H1 (cell line): ENCODE results near the gene PLSCR5. TPM values are rescaled to one million over a fixed set of nuclear protein-coding genes. Genes with fewer than 3 reads are reported as not detected.

Experiments used
- CTCF ChIA-PET: fragments of 300-600 bp; sonication (Branson Sonifier 250); formaldehyde crosslinking; loops from one replicate; lab custom pipeline; 2021; ENCODE audit not compliant: partially characterized antibody; lab: Charles Lee
- POLR2A ChIA-PET: fragments of 300-600 bp; sonication (Branson Sonifier 250); formaldehyde crosslinking; loops from one replicate; lab custom pipeline; 2021; ENCODE audit warnings: inconsistent platforms; ENCODE audit not compliant: partially characterized antibody; lab: Charles Lee
- DNase-seq, 2 experiments: peaks; one replicate each; pipeline versions ENCODE4 v3.0.0 to v3.0.0-alpha.2; 2010 to 2022; ENCODE audit warnings: low spot score in 2 of 2, low read depth in 1 of 2, mixed read lengths in 1 of 2
- FAIRE-seq: peaks from 2 replicates; lab custom pipeline; 2011; peaks lifted over from hg19 to GRCh38; lab: Jason Lieb, UNC
- H2AFZ ChIP-seq: 2 replicates; pipeline ENCODE4 v1.8.1; 2012; ENCODE audit warnings: low read length, inconsistent platforms
- H2AK5ac ChIP-seq: 2 replicates; pipeline ENCODE4 v1.6.1; 2013; ENCODE audit warnings: low read depth, low read length
- H2BK120ac ChIP-seq: replicated peaks from 2 replicates; pipeline ENCODE3; 2013; ENCODE audit warnings: low read depth, low read length, inconsistent platforms
- H2BK12ac ChIP-seq: 2 replicates; pipeline ENCODE4 v1.6.1; 2013; ENCODE audit warnings: low read depth, low read length
- H2BK15ac ChIP-seq: 2 replicates; pipeline ENCODE4 v1.6.1; 2013; ENCODE audit warnings: low read length
- H2BK20ac ChIP-seq: 2 replicates; pipeline ENCODE4 v1.6.1; 2013; ENCODE audit warnings: low read length
- H2BK5ac ChIP-seq: 2 replicates; pipeline ENCODE4 v1.6.1; 2013; ENCODE audit warnings: low read depth, low read length
- H3K14ac ChIP-seq: 2 replicates; pipeline ENCODE4 v1.6.1; 2013; ENCODE audit warnings: inconsistent platforms; ENCODE audit not compliant: insufficient read length
- H3K18ac ChIP-seq: 2 replicates; pipeline ENCODE4 v1.6.1; 2013; ENCODE audit warnings: low read length; ENCODE audit errors: extremely low read depth
- H3K23ac ChIP-seq: 2 replicates; pipeline ENCODE4 v1.6.1; 2013; ENCODE audit warnings: inconsistent platforms; ENCODE audit not compliant: insufficient read length
- H3K23me2 ChIP-seq: 2 replicates; pipeline ENCODE4 v1.6.1; 2013; ENCODE audit warnings: low read depth, low read length
- H3K27ac ChIP-seq: 2 replicates; pipeline ENCODE4 v1.6.1; 2011; ENCODE audit warnings: low read depth, low read length, inconsistent platforms
- H3K27me3 ChIP-seq, 4 experiments: replicated peaks in 1 of 4; 1 replicate in 1 of 4; 2 replicates in 3 of 4; pipeline versions ENCODE4 v1.6.1 to v1.8.1; 2011 to 2013; ENCODE audit warnings: low read length in 3 of 4, mild to moderate bottlenecking in 3 of 4, inconsistent platforms in 2 of 4, mixed read lengths in 2 of 4, moderate library complexity in 1 of 4; ENCODE audit not compliant: control insufficient read depth in 3 of 4, insufficient read depth in 3 of 4; ENCODE audit errors: extremely low read depth in 1 of 4
- H3K36me3 ChIP-seq, 4 experiments: 2 replicates each; pipeline versions ENCODE4 v1.6.1 to v1.8.1; 2011 to 2013; ENCODE audit warnings: mild to moderate bottlenecking in 4 of 4, low read length in 3 of 4, moderate library complexity in 2 of 4, control low read depth in 1 of 4, inconsistent platforms in 1 of 4; ENCODE audit not compliant: insufficient read depth in 4 of 4, control insufficient read depth in 2 of 4
- H3K4ac ChIP-seq: replicated peaks from 2 replicates; pipeline ENCODE3; 2013; ENCODE audit warnings: low read length, low read depth, mixed read lengths, inconsistent platforms; ENCODE audit not compliant: insufficient read length
- H3K4me1 ChIP-seq, 4 experiments: replicated peaks in 1 of 4; 1 replicate in 1 of 4; 2 replicates in 3 of 4; pipeline versions ENCODE4 v1.6.1 to v1.8.1; 2011 to 2013; ENCODE audit warnings: low read length in 3 of 4, inconsistent platforms in 2 of 4, mixed read lengths in 1 of 4; ENCODE audit not compliant: insufficient read depth in 4 of 4, control insufficient read depth in 3 of 4
- H3K4me2 ChIP-seq, 2 experiments: 2 replicates each; pipeline versions ENCODE4 v1.6.1 to v1.8.1; 2011 to 2013; ENCODE audit warnings: low read depth in 2 of 2, low read length in 2 of 2, control low read depth in 1 of 2, inconsistent platforms in 1 of 2, mild to moderate bottlenecking in 1 of 2; ENCODE audit not compliant: insufficient read depth in 1 of 2
- H3K4me3 ChIP-seq, 4 experiments: fragments of 200-600, 300-600 bp in 1 of 4; sonication (generic), shearing (Covaris generic), sonication (Bioruptor Twin) in 1 of 4; 2 replicates each; pipeline versions ENCODE4 v1.5.1 to v1.8.1; 2011 to 2016; ENCODE audit warnings: low read length in 4 of 4, low read depth in 3 of 4, control low read depth in 2 of 4, inconsistent platforms in 2 of 4, mild to moderate bottlenecking in 2 of 4, mixed read lengths in 1 of 4, moderate library complexity in 1 of 4; ENCODE audit not compliant: insufficient read depth in 2 of 4; ENCODE audit errors: extremely low read depth in 1 of 4
- H3K56ac ChIP-seq: replicated peaks from 2 replicates; pipeline ENCODE3; 2013; ENCODE audit warnings: low read depth, mild to moderate bottlenecking, mixed read lengths, low read length, inconsistent platforms; ENCODE audit not compliant: insufficient read length
- H3K79me1 ChIP-seq: 2 replicates; pipeline ENCODE4 v1.6.1; 2013; ENCODE audit warnings: low read depth, low read length, control low read depth
- H3K79me2 ChIP-seq, 2 experiments: 2 replicates each; pipeline versions ENCODE4 v1.6.1 to v1.8.1; 2012 to 2013; ENCODE audit warnings: low read length in 2 of 2, mild to moderate bottlenecking in 2 of 2, inconsistent platforms in 1 of 2; ENCODE audit not compliant: insufficient read depth in 2 of 2, control insufficient read depth in 1 of 2
- H3K9ac ChIP-seq, 4 experiments: replicated peaks in 1 of 4; 1 replicate in 1 of 4; 2 replicates in 3 of 4; pipeline versions ENCODE4 v1.6.1 to v1.8.1; 2011 to 2013; ENCODE audit warnings: low read depth in 3 of 4, low read length in 3 of 4, control low read depth in 2 of 4, mild to moderate bottlenecking in 2 of 4, moderate library complexity in 2 of 4, inconsistent platforms in 1 of 4; ENCODE audit errors: extremely low read depth in 1 of 4
- H3K9me3 ChIP-seq, 2 experiments: 2 replicates each; pipeline versions ENCODE4 v1.6.1 to v1.8.1; 2012 to 2013; ENCODE audit warnings: mild to moderate bottlenecking in 2 of 2, moderate library complexity in 2 of 2, control low read depth in 1 of 2, inconsistent platforms in 1 of 2, low read depth in 1 of 2, low read length in 1 of 2, mixed read lengths in 1 of 2; ENCODE audit not compliant: insufficient read depth in 2 of 2
- H4K20me1 ChIP-seq, 2 experiments: replicated peaks in 1 of 2; 2 replicates each; pipeline versions ENCODE3 to v1.8.1; 2011 to 2013; ENCODE audit warnings: inconsistent platforms in 2 of 2, low read length in 2 of 2, mild to moderate bottlenecking in 1 of 2; ENCODE audit not compliant: insufficient read depth in 2 of 2, control insufficient read depth in 1 of 2
- H4K5ac ChIP-seq: 2 replicates; pipeline ENCODE4 v1.6.1; 2013; ENCODE audit warnings: low read length, low read depth, mixed read lengths, inconsistent platforms; ENCODE audit not compliant: insufficient read length
- H4K8ac ChIP-seq: 2 replicates; pipeline ENCODE4 v1.8.0; 2013; ENCODE audit warnings: mild to moderate bottlenecking, moderate library complexity, low read length, inconsistent platforms; ENCODE audit not compliant: insufficient read depth; ENCODE audit errors: extremely low read depth
- H4K91ac ChIP-seq: replicated peaks from 2 replicates; pipeline ENCODE3; 2013; ENCODE audit warnings: low read length, mixed read lengths, inconsistent platforms; ENCODE audit not compliant: insufficient read length
- CBX8 ChIP-seq: fragments of 300-800, 300-1000 bp; sonication (generic); IDR thresholded peaks from 2 replicates; pipeline ENCODE4 v1.7.1; 2016; ENCODE audit warnings: low read depth, low read length, borderline replicate concordance
- RBBP5 ChIP-seq: IDR thresholded peaks from 2 replicates; pipeline ENCODE4 v1.7.1; 2012; ENCODE audit warnings: low read depth, mild to moderate bottlenecking, inconsistent platforms, low read length, moderate library complexity, borderline replicate concordance
- SP4 ChIP-seq: IDR thresholded peaks from 2 replicates; pipeline ENCODE4 v1.6.1; 2012; ENCODE audit warnings: low read length, inconsistent platforms
- TAF1 ChIP-seq: IDR thresholded peaks from 2 replicates; pipeline ENCODE4 v1.6.1; 2011; ENCODE audit warnings: mild to moderate bottlenecking, low read depth, low read length
- polyA plus RNA-seq, 7 experiments: library from polyadenylated mRNA; depleted of rRNA in 3 of 7; stranded (reverse) in 5 of 7; unstranded in 2 of 7; fragments of >200 nt in 5 of 7; fragments of 200-250 nt in 2 of 7; gene quantifications; 1 replicate in 5 of 7; 2 replicates in 1 of 7; 4 replicates in 1 of 7; pipeline versions ENCODE4 v1.2.1 to v1.2.3, GENCODE V29; 2011 to 2013; ENCODE audit warnings: missing spikeins in 2 of 7, mixed read lengths in 2 of 7
- total RNA-seq: library from RNA; stranded (reverse); fragmentation: NEBNext Ultra II Directional; extraction: Animal tissue kit (Norgen Biotek cat#: 25700); gene quantifications from 2 replicates; pipeline ENCODE4 v1.2.1, GENCODE V29; 2021
- TF ChIP-seq, protein P1 (sequence below): IDR thresholded peaks from 2 replicates; pipeline ENCODE4 v1.6.1; 2012; ENCODE audit warnings: inconsistent platforms

Gene PLSCR5
- total and polyA plus RNA-seq, 2 of the 8 experiments (the other 6 are each of a cell fraction or from before 2014, with no cell fraction given): not detected

DNA sequence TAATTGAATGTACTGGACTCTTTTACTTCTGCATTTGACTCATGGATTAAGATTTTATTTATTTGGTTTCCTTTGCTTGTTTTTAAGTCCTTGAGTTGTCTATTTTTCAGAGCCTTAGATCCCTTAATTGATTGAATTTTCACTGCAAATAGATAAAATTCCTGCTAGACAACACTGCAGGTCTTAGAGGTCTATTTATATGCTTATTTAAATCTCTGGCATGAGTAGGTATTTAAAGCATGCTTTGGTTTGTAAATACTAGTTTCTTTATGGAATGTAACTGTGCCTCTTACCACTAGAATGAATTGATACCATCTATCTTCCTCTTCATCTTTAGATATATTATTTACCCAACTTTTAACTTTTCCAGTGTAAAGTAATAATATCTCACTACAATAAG is 20.0 kb downstream of the PLSCR5 start:
- Histone ChIP-seq H2AK5ac (no peak overlapping the region), H2BK5ac (no peak overlapping the region), H3K4me2 (no peak overlapping the region; a peak in 1 of 4 replicates), H4K8ac (no peak overlapping the region), H3K27ac (no peak overlapping the region), H4K91ac (no peak overlapping the region), H2BK12ac (no peak overlapping the region), H3K14ac (no peak overlapping the region), H4K20me1 (no peaks in the 10 kb centered on the region), H3K4ac (no peak overlapping the region), H3K23ac (no peak overlapping the region), H3K4me1 (no peaks in the 10 kb centered on the region), H2AFZ (no peak overlapping the region), H3K79me2 (no peaks in the 10 kb centered on the region), H3K23me2 (no peaks in the 10 kb centered on the region), H3K9ac (no peak overlapping the region), H3K18ac (no peak overlapping the region), H3K27me3 (no peaks in the 10 kb centered on the region), H2BK120ac (no peak overlapping the region), H3K4me3 (peak overlapping the region in 1 of 4 experiments; percentile 30; a peak in 1 of 8 replicates), H3K56ac (no peak overlapping the region), H3K79me1 (no peaks in the 10 kb centered on the region), H4K5ac (peak overlapping the region; percentile 23), H2BK20ac (no peak overlapping the region), H3K9me3 (peaks cover 13 to 17% of the 10 kb centered on the region in 2 experiments), H3K36me3 (peaks cover 0 to 15% (median 5%) of the 10 kb centered on the region in 4 experiments; a peak in 3 of 8 replicates), H2BK15ac (no peak overlapping the region)
- ChIA-PET CTCF (no interaction called here), POLR2A (no interaction called here)
- no peak for DNase-seq
- no peak for FAIRE-seq
- TF ChIP-seq RBBP5: no peak
- no peak for TF ChIP-seq SP4
- TF ChIP-seq TAF1: no peak
- TF ChIP-seq, protein P1, sequence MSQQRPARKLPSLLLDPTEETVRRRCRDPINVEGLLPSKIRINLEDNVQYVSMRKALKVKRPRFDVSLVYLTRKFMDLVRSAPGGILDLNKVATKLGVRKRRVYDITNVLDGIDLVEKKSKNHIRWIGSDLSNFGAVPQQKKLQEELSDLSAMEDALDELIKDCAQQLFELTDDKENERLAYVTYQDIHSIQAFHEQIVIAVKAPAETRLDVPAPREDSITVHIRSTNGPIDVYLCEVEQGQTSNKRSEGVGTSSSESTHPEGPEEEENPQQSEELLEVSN: no peak
- no peak for TF ChIP-seq CBX8
